GM11168 (cell line): ENCODE measurements around the gene DEFB126.
"Not testable (repeated sequence)": the region's sequence is repeated elsewhere in the genome, so short reads cannot be mapped to it uniquely, and the experiment has no call there.

Experiments used
- in situ Hi-C: fragments of 300-500 bp; cut with MboI; formaldehyde crosslinking; loops from one replicate; pipeline ENCODE4 v1.12.0; 2022; ENCODE audit warnings: low sequenced_read_pairs; ENCODE audit not compliant: unreplicated experiment

The DEFB126 gene, protein sequence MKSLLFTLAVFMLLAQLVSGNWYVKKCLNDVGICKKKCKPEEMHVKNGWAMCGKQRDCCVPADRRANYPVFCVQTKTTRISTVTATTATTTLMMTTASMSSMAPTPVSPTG

DNA sequence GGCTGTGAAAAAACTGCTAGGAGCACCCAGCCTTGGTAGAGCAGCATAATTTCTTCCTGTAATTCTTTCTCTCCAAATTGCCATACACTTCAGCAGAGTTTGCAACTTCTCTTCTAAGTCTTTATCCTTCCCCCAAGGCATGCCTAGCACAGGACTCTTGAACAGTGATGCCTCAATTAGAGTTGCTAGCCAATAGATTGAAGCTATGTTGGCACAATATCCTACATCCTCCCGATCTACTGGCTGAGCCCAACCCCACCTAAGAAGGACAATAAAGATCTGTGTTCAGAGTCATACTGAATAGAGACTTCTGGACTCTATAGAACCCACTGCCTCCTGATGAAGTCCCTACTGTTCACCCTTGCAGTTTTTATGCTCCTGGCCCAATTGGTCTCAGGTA, at the start of gene DEFB126:
DEFB126 (plus strand) TSS at position 301 of the 400 bp plus-strand sequence; CDS start at position 340, 39 bp downstream.
- in situ Hi-C loops = no loop called here

DNA sequence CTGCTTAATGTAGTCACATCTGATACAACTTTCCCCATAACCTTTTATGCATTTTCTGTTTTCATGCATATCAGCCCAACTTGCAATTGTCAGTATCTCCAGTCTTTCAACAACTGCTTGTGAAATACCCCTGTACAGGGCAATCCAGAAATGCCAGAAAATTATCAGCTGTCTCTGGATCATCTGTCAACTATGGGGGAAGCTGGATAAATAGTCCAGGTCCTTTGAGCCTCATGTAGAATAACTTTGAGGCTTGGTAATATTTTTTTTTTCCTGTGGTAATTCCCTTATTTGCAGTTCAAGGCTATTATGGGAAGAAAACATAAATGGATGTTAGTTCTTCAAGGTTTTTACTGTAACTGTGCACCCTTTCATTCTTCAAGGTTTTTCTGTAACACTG, 48.7 kb upstream of the DEFB126 start:
- in situ Hi-C loops = no loop called here

DNA sequence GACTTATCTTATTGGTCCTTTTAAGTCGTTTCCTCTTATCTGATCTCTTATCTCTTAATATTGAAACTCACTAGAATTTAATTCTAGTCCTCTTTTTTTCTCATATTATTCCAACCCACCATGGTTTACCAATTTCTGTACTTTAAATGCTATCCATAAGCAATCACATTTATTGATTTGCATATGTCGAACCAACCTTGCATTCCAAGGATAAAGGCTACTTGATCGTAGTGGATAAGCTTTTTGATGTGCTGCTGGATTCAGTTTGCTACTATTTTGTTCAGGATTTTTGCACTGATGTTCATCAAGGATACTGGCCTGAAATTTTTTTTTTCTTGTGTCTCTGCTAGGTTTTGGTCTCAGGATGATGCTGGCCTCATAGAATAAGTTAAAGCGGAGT, 47.2 kb upstream of the DEFB126 start:
- in situ Hi-C loops = no loop called here

DNA sequence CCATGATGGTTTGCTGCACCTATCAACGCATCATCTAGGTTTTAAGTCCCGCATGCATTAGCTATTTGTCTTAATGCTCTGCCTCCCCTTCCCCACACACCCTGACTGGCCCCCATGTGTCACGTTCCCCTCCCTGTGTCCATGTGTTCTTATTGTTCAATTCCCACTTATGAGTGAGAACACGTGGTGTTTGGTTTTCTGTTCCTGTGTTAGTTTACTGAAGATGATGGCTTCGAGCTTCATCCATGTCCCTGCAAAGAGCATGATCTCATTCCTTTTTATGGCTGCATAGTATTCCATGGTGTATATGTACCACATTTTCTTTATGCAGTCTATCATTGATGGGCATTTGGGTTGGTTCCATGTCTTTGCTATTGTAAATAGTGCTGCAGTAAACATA, 44.7 kb upstream of the DEFB126 start:
- in situ Hi-C loops = not testable (repeated sequence)

DNA sequence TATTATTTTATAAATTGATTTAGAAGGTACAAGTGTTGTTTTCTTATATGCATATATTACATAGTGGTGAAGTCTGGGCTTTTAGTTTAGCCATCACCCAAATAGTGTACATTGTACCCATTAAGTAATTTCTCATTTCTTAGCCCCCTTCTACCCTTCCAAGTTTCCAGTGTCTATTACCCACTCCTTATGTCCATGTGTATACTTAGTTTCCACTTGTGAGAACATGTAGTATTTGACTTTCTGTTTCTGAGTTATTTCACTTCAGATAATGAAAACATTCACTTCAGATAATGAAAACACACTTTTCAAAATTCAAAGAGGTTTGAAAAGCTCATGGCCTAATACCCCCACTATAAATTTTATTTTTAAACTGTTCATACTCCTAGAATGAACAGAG, 40.4 kb upstream of the DEFB126 start:
- in situ Hi-C loops = no loop called here

DNA sequence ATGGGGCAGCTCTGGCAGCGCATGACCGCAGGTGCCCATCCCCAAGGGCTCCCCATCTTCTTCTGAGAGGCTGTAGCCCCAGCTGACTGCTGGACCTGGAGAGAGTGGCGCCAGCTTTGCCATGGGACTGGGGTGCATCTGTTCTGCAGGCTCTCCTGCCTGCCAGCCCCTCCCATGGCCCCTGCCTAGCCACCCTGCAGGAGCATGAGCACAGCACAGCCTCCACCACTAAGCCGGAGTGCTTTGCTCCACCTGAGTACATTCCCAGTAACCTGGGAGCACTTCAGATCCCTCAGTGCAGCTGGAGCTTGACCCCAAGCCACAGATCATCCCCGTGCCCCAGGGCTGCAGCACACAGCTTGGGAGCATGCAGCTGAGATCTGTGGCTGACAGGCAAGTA, 38.9 kb upstream of the DEFB126 start:
- in situ Hi-C loops = no loop called here

DNA sequence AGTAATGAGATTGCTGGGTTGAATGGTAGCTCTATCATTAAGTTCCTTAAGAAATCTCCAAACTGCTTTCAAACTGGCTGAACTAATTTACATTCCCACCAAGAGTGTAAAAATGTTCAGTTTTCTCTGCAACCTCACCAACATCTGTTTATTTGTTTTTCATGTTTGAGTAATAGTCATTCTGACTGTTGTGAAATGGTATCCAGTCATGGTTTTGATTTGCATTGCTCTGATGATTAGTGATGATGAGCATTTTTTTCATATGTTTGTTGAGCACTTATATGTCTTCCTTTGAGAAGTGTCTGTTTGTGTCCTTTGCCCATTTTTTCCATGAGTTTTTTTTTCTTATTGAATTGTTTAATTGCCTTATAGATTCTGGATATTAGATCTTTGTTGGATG, 30.0 kb upstream of the DEFB126 start:
- in situ Hi-C loops = no loop called here

DNA sequence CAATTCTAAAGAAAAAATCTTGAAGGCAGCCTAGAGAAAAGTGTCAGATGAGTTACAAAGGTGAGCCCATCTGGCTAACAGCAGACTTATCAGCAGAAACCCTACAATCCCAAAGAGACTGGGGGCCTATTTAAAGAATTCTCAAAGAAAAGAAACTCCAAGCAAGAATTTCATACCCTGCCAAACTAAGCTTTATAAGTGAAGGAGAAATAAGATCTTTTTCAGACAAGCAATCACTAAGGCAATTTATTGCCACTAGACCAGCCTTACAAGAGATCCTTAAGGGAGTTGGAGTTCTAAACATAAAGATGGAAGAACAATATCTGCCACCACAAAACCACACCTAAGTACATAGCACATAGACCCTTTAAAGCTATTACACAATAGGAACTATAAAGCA, 24.9 kb upstream of the DEFB126 start:
- in situ Hi-C loops = no loop called here

DNA sequence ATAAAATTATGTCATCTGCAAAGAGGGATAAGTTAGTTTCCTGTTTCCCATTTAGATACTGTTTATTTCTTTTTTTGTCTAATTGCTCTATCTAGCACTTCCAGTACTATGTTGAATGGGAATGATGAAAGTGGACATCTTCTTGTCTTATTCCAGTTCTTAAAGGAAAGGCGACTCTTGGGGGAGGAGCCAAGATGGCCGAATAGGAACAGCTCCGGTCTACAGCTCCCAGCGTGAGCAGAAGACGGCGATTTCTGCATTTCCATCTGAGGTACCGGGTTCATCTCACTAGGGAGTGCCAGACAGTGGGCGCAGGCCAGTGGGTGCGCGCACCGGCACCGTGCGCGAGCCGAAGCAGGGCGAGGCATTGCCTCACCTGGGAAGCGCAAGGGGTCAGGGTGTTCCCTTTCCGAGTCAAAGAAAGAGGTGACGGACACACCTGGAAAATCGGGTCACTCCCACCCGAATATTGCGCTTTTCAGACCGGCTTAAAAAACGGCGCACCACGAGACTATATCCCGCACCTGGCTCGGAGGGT, 12.5 kb upstream of the DEFB126 start:
- in situ Hi-C loops = not testable (repeated sequence)

DNA sequence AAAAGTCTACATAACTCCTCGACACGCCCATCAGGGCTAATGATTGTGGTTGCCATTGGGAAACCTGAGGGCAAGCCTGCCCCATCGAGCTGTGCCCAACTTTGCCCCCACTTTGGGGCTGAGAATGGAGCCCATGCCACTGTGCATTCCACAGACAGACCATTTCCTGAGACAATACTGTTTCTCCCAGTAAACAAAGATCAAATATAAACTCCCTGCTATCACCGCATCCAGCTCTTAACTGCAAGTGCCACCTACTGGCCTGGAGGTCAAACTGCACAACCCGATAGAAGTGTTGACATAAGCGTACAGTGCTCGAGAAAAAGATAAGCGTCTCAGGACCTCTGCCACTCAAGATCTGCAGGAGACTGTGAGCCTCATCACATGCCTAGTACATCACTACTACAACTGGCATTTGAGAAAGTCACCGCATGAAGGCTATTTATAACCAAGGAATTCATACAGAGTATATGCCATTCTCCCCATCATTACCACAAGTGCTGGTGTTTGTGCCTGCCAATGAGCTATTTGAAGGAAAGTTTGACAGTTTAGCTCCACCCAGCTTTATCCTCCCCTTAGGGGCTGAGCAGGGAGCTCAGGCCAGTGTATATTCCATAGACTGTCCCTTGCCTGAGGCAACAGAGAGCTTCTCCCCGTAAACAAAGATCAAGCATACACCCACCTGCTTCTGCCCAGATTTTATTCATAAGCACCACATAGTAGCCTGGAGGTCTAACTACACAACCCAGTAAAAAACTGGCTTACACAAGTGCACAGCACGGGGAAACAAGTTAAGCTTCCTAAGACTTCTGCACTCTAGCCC, 4.5 kb upstream of the DEFB126 start:
- in situ Hi-C loops = no loop called here

DNA sequence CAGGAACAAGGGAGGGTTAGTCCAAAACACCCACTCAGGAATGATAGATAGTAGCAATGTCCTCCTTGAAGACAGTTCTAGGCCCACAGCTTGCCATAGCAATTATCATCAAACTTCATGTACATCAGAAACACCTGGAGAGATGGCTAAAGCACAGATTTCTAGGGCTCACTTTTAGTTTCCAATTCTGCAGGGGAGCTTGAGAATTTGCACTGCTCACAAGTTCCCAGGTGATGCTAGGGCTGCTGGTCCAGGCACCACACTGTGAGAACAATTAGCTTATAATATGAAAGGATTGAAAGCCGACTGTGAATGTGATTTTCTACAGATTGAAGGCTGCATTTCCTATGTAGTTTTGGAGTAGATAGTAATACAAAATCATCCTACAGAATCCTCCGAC, 3.5 kb downstream of the DEFB126 start:
- in situ Hi-C loops = no loop called here

DNA sequence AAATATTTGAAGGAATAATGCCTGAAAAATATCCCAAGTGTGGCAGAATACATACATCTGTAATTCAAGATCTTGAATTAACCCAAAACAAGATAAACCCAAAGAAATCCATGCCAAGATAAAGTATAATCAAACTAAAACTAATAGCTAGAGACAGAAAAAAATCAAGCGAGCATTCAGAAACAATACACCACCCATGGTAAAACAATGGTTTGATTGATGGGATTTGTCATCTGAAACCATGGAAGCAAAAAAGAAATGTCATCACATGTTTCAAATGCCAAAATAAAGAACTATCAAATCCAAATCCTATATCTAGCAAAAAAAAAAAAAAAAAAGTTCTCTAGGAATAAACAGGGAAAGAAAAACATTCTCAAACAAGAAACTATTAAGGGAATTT, 9.7 kb downstream of the DEFB126 start:
- in situ Hi-C loops = no loop called here

DNA sequence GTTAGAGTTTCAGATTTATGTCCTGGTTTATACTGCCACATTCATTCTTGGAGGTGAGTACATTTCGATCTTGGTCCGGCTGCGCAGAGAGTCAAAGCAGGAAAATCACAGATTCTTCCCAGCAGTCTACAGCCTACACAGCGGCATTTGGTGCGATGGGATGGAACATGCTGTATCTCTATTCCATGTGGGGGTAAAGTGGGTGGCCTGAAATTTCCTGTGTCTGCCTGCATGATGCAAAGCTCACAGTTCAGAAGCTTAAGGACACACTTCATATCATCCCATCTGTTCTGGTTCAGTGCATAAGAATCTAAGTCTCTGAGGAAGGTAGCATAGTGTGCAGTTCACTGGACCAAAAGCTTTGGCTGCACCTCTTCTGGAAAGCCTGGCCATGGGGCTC, 14.8 kb downstream of the DEFB126 start, which contains the start of gene DEFB127:
DEFB127 (plus strand) TSS at position 301 of the 400 bp plus-strand sequence; CDS start at position 392, 91 bp downstream.
- in situ Hi-C loops = no loop called here

DNA sequence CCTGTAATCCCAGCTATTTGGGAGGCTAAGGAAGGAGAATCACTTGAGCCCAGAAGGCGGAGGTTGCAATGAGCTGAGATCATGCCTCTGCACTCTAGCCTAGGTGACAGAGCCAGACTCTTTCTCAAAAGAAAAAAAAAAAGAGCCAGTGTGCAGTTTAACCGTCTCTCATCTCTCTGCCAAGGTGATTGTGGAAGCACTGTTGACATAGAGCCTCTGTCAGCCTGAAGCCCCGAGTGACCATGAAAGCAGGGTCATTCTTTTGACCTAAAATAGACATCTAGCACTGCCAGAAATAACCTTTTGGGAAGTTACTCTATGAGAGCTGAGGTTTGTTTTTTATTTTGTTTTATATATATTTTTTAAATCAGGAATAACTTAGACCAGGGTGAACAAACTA, 22.2 kb downstream of the DEFB126 start:
- in situ Hi-C loops = no loop called here

DNA sequence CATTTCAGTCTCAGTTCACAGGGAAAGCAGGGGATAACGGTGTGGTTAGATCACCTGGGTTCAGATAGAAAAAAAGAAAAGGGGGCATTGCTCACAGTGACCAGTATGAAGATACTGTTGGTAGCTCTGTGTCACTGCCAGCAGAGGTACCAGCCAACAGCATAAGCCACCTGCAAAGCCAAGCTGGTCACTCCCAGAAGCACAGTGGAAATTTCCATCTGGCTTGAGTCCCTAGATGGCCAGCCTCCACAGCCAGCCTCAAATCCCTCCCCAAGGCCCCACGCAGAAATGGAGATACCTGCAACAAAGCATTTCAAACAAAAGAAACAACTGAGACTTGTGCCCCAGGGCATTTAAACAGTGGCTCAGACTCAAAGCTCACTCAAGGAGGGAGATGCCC, 26.5 kb downstream of the DEFB126 start:
- in situ Hi-C loops = no loop called here

DNA sequence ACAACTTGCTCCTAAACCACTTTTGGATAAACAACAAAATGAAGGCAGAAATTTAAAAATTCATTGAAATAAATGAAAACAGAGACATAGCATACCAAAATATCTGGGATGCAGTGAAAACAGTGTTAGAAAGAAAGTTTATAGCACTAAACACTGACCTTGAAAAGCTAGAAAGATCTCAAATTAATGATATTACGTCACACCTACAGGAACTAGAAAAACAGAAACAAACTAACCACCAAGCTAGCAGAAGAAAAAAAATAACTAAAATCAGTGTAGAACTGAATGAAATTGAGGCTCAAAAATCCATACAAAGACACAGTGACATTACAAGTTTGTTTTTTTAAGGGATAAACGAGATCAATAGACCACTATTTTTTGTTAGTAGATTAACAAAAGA, 41.9 kb downstream of the DEFB126 start:
- in situ Hi-C loops = no loop called here

DNA sequence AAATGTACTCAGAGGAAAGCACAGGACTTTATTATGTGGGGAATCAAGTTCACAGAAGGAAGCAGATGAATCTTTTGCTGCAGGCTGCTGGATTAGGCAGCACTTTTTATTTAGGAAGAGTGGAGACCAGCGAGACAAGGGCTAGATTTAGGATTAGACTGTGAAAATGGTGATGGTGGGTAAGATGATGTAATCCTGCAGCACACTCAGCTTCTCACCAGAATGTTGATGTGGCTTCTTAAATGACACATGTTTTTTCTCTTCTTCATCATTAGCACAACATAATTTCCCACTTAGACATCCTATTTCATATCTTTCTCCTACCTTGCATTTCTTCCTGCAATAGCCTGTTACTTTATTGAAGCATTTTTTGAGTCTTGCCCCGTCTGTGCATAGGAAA, 45.3 kb downstream of the DEFB126 start:
- in situ Hi-C loops = no loop called here

DNA sequence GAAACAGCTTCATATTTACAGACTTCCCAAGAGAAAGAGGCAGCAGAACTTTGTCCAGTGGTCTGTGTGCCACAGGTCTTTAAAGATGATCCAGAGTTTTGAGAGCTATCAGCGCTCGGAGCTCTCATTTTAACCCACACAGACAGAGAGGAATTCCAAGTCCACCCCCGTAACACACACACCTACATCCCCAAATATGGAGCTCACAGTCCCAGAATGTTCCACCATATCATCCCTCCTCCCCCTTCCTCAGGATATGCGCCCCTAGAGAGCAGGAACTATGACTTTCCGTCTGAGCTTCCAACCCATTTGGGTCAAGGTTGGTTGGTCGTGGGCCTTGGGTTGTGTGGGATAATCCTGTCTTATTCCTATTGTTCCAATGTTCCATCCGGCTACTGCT, 47.2 kb downstream of the DEFB126 start, which contains the start of gene DEFB128:
DEFB128 (minus strand) TSS at position 101 of the 400 bp plus-strand sequence; CDS start at position 13, 88 bp downstream.
- in situ Hi-C loops = no loop called here
